ENCODE results near the gene MRTFB. TPM values are rescaled to one million over a fixed set of nuclear protein-coding genes. Genes with fewer than 3 reads are reported as not detected.

MRTFB gene
- total RNA-seq, 1 donor from 2014 or later: 83.1 TPM

DNA sequence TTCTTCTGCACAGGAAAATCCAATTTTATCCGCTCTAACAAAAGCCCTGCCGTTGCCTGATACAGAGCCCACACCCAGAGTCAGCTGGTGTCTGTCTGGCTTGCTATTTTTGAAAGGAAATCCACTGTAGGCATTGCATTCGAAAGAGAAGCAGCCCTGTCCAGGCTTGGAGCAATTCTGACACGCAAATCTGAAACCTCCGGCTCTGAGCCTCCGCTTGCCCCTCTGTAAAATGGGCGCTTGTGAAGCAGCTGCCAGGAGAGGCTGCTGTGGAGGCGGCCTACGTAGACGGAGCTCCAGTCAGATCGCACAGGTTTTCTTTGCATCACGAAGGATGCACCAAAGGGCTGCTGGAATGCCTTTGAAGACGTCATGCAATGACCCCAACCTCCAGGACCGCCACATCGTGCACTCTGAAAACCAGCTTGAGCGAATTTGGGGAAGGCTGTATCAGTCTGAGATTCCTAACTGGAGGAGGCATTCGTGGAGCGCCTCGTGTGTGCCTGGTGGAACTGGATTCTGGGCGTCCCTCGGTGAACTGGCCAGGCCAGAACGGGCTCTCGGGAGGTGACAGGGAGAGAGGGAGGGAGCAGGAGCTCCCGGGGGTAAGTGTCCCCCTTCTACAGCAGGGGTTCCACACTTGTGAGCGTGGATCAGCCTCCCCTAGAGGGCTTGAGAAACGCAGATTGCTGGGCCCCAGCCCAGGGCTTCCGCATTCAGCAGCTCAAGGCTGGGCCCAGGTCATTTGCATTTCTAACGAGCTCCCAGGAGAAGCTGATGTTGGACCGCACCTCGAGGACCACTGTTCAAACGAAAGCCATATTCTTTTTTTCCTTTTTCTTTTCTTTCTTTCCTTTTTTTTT, 215.5 kb downstream of the MRTFB start:
- H3K27ac Mint-ChIP-seq: peak overlapping the region; percentile 97
- peaks cover 4% of the 10 kb centered on the region for H3K9me3 Mint-ChIP-seq (ENCODE audit: low read depth)
- peaks cover 2% of the 10 kb centered on the region for H3K27me3 Mint-ChIP-seq
- DNase-seq (ENCODE audit: low spot score, unreplicated experiment): no peak
- TF ChIP-seq, protein P1, sequence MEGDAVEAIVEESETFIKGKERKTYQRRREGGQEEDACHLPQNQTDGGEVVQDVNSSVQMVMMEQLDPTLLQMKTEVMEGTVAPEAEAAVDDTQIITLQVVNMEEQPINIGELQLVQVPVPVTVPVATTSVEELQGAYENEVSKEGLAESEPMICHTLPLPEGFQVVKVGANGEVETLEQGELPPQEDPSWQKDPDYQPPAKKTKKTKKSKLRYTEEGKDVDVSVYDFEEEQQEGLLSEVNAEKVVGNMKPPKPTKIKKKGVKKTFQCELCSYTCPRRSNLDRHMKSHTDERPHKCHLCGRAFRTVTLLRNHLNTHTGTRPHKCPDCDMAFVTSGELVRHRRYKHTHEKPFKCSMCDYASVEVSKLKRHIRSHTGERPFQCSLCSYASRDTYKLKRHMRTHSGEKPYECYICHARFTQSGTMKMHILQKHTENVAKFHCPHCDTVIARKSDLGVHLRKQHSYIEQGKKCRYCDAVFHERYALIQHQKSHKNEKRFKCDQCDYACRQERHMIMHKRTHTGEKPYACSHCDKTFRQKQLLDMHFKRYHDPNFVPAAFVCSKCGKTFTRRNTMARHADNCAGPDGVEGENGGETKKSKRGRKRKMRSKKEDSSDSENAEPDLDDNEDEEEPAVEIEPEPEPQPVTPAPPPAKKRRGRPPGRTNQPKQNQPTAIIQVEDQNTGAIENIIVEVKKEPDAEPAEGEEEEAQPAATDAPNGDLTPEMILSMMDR (IDR thresholded peaks at IDR 0.05; ENCODE audit: unreplicated experiment): no peak
- H3K4me3 Mint-ChIP-seq (ENCODE audit: low read depth): peak overlapping the region; percentile 91
- peaks cover 9% of the 10 kb centered on the region for H3K4me1 Mint-ChIP-seq (ENCODE audit: low read depth)
- H3K36me3 Mint-ChIP-seq (ENCODE audit: insufficient read depth): no peaks in the 10 kb centered on the region

DNA sequence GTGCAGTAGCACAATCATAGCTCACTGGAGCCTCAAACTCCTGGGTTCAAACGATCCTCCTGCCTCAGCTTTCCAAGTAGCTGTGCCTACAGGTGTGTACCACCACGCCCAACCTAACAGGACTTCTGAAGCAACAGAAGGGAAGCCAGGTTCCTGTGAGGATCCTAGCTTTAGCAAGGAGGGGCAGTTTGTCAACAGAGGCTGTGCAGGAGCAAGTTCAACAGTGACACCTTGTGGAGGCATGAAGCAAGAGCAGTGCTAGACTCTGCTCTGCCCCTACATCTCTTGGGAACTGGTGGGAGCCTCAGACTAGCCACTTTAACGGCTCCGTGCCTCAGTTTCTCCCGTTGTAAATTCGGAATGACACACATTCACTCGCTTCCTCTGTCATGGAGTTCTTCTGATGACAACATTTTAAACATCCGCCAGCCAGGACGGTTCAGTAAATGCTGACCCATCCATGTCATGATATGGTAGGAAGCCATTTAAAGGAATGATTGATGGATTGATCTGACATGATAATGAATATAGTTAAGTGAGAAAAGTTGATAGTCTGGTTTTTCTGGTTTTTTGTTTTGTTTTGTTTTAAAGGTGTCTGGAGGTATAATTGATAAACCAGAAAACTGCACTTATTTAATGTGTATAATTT, 218.7 kb downstream of the MRTFB start:
- Mint-ChIP-seq H3K4me1 (ENCODE audit: low read depth) (peaks cover 2% of the 10 kb centered on the region), H3K36me3 (ENCODE audit: insufficient read depth) (no peaks in the 10 kb centered on the region), H3K9me3 (ENCODE audit: low read depth) (peaks cover 4% of the 10 kb centered on the region), H3K27me3 (peaks cover 5% of the 10 kb centered on the region), H3K4me3 (ENCODE audit: low read depth) (no peak overlapping the region), H3K27ac (no peak overlapping the region)
- TF ChIP-seq, protein P1 (IDR thresholded peaks at IDR 0.05; ENCODE audit: unreplicated experiment): peak; percentile 61
- DNase-seq (ENCODE audit: low spot score, unreplicated experiment): no peak

DNA sequence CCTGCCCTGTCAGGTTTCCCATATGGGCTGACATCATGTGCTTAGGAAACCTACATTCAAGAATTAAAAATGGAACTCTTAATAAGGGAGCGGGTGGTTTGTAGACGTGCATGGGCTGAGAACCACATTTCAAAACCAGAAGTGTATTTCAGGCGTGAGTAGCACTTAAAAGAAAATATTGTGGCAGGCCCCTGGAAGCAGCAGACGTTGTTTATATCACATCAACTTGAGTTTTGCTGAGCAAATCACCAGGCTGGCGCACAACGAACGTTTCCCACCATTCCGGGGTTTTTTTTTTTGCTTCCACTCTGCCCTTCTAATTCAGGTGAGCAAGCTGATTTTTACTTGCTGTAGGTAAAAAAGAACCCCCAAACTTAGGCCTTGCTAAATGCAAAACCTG, 220.2 kb downstream of the MRTFB start:
- no peaks in the 10 kb centered on the region for H3K4me1 Mint-ChIP-seq (ENCODE audit: low read depth)
- no peak overlapping the region for H3K4me3 Mint-ChIP-seq (ENCODE audit: low read depth)
- no peaks in the 10 kb centered on the region for H3K36me3 Mint-ChIP-seq (ENCODE audit: insufficient read depth)
- no peak for DNase-seq (ENCODE audit: low spot score, unreplicated experiment)
- TF ChIP-seq, protein P1 (IDR thresholded peaks at IDR 0.05; ENCODE audit: unreplicated experiment): no peak
- no peak overlapping the region for H3K27ac Mint-ChIP-seq
- peaks cover 5% of the 10 kb centered on the region for H3K27me3 Mint-ChIP-seq
- H3K9me3 Mint-ChIP-seq (ENCODE audit: low read depth): peaks cover 4% of the 10 kb centered on the region

DNA sequence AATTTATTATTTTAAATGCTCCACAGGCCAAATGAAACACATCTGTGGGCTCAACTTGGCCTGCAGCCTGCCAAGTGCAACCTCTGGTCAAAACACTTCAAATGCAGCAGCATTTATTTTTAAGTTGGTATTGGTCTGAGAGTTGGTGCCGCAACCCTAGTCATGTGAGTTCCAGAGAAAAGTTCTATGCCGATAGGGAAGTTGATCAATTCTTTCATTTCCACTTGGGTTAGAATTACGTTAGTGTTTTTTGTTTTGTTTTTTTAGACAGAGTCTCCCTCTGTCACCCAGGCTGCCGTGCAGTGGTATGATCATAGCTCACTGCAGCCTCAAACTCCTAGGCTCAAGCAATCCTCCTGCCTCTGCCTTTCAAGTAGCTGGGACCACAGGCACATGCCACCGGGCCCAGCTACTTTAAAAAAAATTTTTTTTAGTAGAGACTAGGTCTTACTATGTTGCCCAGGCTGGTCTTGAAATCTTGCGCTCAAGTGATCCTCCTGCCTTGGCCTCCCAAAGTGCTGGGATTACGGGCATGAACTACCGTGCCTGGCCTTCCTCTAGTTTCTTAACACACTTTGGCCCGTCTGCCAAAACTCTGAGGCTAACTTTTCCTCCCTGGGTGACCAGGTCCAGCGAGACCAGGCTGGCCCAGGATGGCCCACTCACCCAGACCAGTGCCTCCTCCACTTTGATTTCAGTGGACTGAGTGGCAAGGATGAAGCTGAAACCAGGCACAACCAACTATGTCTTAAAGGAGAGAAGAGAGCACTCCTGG, 221.1 kb downstream of the MRTFB start:
- no peak for DNase-seq (ENCODE audit: low spot score, unreplicated experiment)
- no peaks in the 10 kb centered on the region for H3K36me3 Mint-ChIP-seq (ENCODE audit: insufficient read depth)
- TF ChIP-seq, protein P1 (IDR thresholded peaks at IDR 0.05; ENCODE audit: unreplicated experiment): no peak

DNA sequence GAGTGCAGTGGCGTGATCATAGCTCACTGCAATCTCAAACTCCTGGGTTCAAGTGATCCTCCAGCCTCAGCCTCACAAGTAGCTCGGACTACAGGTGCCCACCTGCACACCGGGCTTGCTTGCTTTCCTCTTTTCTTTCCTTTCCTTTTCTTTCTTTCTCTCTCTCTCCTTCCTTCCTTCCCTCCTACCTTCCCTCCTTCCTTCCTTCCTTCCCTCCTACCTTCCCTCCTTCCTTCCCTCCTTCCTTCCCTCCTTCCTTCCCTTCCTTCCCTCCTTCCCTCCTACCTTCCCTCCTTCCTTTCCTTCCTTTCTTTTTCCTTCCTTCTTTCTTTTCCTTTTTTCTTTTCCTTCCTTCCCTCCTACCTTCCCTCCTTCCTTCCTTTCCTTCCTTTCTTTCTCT, 225.5 kb downstream of the MRTFB start:
- H3K9me3 Mint-ChIP-seq (ENCODE audit: low read depth): no peaks in the 10 kb centered on the region
- peaks cover 15% of the 10 kb centered on the region for H3K27me3 Mint-ChIP-seq
- DNase-seq (ENCODE audit: low spot score, unreplicated experiment): no peak
- H3K4me1 Mint-ChIP-seq (ENCODE audit: low read depth): peaks cover 10% of the 10 kb centered on the region
- no peaks in the 10 kb centered on the region for H3K36me3 Mint-ChIP-seq (ENCODE audit: insufficient read depth)
- TF ChIP-seq, protein P1 (IDR thresholded peaks at IDR 0.05; ENCODE audit: unreplicated experiment): no peak
- H3K4me3 Mint-ChIP-seq (ENCODE audit: low read depth): no peak overlapping the region
- no peak overlapping the region for H3K27ac Mint-ChIP-seq

More for the DNA sequence above, 221.1 kb downstream of the MRTFB start:
- Mint-ChIP-seq H3K27ac (no peak overlapping the region), H3K9me3 (ENCODE audit: low read depth) (peaks cover 4% of the 10 kb centered on the region), H3K4me3 (ENCODE audit: low read depth) (no peak overlapping the region), H3K27me3 (peaks cover 5% of the 10 kb centered on the region), H3K4me1 (ENCODE audit: low read depth) (no peaks in the 10 kb centered on the region)
